Gastroesophageal sphincter (tissue), 3 donors: ENCODE results near the gene CIITA.

Source experiments
- POLR2AphosphoS5 ChIP-seq: sonication (generic); formaldehyde crosslinking; IDR thresholded peaks from one replicate; pipeline ENCODE4 v1.6.1; 2017; ENCODE audit warnings: antibody characterized with exemption
- TF ChIP-seq, protein P1 (sequence below), 4 experiments: fragments of 200-600 bp in 2 of 4; fragments of 450-650 bp in 2 of 4; sonication (generic) in 1 of 4; IDR thresholded peaks; one replicate each; pipeline ENCODE4 v1.5.1; 2017 to 2019; ENCODE audit warnings: antibody characterized with exemption in 4 of 4, mild to moderate bottlenecking in 2 of 4, moderate library complexity in 2 of 4

DNA sequence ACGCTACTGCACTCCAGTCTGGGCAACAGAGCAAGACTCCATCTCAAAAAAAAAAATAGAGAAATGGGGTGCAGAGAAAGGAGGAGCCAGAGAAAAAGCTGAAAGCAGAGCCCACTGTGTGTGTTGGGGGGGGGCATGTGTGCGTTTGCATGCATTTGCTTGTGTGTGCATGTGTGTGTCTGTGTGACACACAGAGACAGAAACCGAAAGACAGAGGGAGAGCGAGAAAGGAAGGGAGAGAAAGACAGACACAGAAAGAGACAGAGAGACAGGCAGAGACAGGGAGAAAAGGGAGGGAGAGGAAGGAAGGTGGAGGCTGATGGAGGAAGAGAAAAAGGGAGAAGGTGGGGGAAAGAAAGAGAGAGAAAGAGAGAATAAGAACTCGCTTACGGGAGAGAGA lies 9.8 kb upstream of the CIITA start:
- TF ChIP-seq, protein P1, sequence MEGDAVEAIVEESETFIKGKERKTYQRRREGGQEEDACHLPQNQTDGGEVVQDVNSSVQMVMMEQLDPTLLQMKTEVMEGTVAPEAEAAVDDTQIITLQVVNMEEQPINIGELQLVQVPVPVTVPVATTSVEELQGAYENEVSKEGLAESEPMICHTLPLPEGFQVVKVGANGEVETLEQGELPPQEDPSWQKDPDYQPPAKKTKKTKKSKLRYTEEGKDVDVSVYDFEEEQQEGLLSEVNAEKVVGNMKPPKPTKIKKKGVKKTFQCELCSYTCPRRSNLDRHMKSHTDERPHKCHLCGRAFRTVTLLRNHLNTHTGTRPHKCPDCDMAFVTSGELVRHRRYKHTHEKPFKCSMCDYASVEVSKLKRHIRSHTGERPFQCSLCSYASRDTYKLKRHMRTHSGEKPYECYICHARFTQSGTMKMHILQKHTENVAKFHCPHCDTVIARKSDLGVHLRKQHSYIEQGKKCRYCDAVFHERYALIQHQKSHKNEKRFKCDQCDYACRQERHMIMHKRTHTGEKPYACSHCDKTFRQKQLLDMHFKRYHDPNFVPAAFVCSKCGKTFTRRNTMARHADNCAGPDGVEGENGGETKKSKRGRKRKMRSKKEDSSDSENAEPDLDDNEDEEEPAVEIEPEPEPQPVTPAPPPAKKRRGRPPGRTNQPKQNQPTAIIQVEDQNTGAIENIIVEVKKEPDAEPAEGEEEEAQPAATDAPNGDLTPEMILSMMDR (IDR thresholded peaks at IDR 0.05): no peak
- TF ChIP-seq POLR2AphosphoS5: no peak
